GM12878 (cell line): ENCODE data around the gene NMBR. TPM values are rescaled to one million over a fixed set of nuclear protein-coding genes. Genes with fewer than 3 reads are reported as not detected.

Experiments
- ATAC-seq: fragments of 200-7000 bp; cut with Tn5 transposase; 3 replicates; pipeline ENCODE4 v1.9.1; 2020; ENCODE audit warnings: mild to moderate bottlenecking, moderate library complexity
- BruUV-seq: library from RNA; stranded (reverse); fragments of 400-500 nt; replicated peaks from 2 replicates; lab custom pipeline; 2021; lab: Mats Ljungman, UMichigan
- CTCF ChIA-PET: fragments of 300-600 bp; sonication (Branson Sonifier 250); formaldehyde crosslinking; extraction: SDS; loops from one replicate; lab custom pipeline; 2021; ENCODE audit warnings: inconsistent platforms; lab: Yijun Ruan, JAX
- POLR2A ChIA-PET: fragments of 350-600 bp; formaldehyde crosslinking; extraction: SDS; loops from one replicate; lab custom pipeline; 2021; ENCODE audit warnings: inconsistent platforms; lab: Charles Lee
- RAD21 ChIA-PET: fragments of 300-600 bp; sonication (Branson Sonifier 250); formaldehyde crosslinking; loops from one replicate; lab custom pipeline; 2023; ENCODE audit warnings: antibody characterized with exemption; ENCODE audit not compliant: unreplicated experiment; lab: Charles Lee
- SMC1A ChIA-PET: fragments of 300-600 bp; sonication (Branson Sonifier 250); formaldehyde crosslinking; loops from one replicate; lab custom pipeline; 2023; ENCODE audit not compliant: unreplicated experiment, uncharacterized antibody; lab: Charles Lee
- DNase-seq: peaks from one replicate; pipeline ENCODE4 v3.0.0-alpha.2; 2011; ENCODE audit warnings: low read depth, low spot score
- FAIRE-seq: peaks from 3 replicates; lab custom pipeline; 2011; peaks lifted over from hg19 to GRCh38; lab: Jason Lieb, UNC
- H2AFZ ChIP-seq: 2 replicates; pipeline ENCODE4 v1.6.0; 2011; ENCODE audit warnings: low read depth, low read length, control low read depth; ENCODE audit not compliant: control insufficient read depth
- H3K27ac ChIP-seq: 2 replicates; pipeline ENCODE4 v1.5.1; 2011; ENCODE audit warnings: control low read depth; ENCODE audit not compliant: control insufficient read depth, insufficient read depth
- H3K27me3 ChIP-seq, 2 experiments: replicated peaks in 1 of 2; 2 replicates each; pipeline versions ENCODE4 v1.6.0 to v1.6.1; 2011; ENCODE audit warnings: low read length in 1 of 2; ENCODE audit not compliant: control insufficient read depth in 2 of 2, insufficient read depth in 2 of 2
- H3K36me3 ChIP-seq, 2 experiments: 2 replicates each; pipeline ENCODE4 v1.5.1; 2011; ENCODE audit warnings: low read length in 1 of 2; ENCODE audit not compliant: control insufficient read depth in 2 of 2, insufficient read depth in 2 of 2
- H3K4me1 ChIP-seq: 2 replicates; pipeline ENCODE4 v1.6.1; 2011; ENCODE audit warnings: mild to moderate bottlenecking, low read length, moderate library complexity, mixed read lengths; ENCODE audit not compliant: control insufficient read depth, insufficient read depth
- H3K4me2 ChIP-seq: 2 replicates; pipeline ENCODE4 v1.6.0; 2011; ENCODE audit warnings: control low read depth; ENCODE audit not compliant: control insufficient read depth, insufficient read depth
- H3K4me3 ChIP-seq: fragments of 200-600 bp; sonication (generic); 2 replicates; pipeline ENCODE4 v1.5.1; 2016
- H3K79me2 ChIP-seq: 2 replicates; pipeline ENCODE4 v1.6.0; 2011; ENCODE audit warnings: low read length; ENCODE audit not compliant: control insufficient read depth, insufficient read depth
- H3K9ac ChIP-seq: 2 replicates; pipeline ENCODE4 v1.8.0; 2011; ENCODE audit warnings: low read length, control low read depth, mixed read lengths; ENCODE audit not compliant: control insufficient read depth, insufficient read depth
- H3K9me3 ChIP-seq: replicated peaks from 3 replicates; pipeline ENCODE4 v1.5.1; 2011; ENCODE audit warnings: mild to moderate bottlenecking, low read length; ENCODE audit not compliant: control insufficient read depth, insufficient read depth
- H4K20me1 ChIP-seq: 2 replicates; pipeline ENCODE4 v1.6.0; 2011; ENCODE audit not compliant: control insufficient read depth, insufficient read depth
- CTCF ChIP-seq, 3 experiments: IDR thresholded peaks in 2 of 3; conservative IDR thresholded peaks in 1 of 3; 2 replicates each; pipeline ENCODE4 v1.5.1; 2011; ENCODE audit warnings: low read depth in 3 of 3, low read length in 3 of 3, mild to moderate bottlenecking in 3 of 3, control low read depth in 2 of 3, moderate library complexity in 2 of 3, inconsistent platforms in 1 of 3, mixed read lengths in 1 of 3; ENCODE audit not compliant: control insufficient read depth in 2 of 3, insufficient read depth in 1 of 3; ENCODE audit errors: extremely low read depth in 1 of 3
- MEF2B ChIP-seq: fragments of 450-650 bp; IDR thresholded peaks from 2 replicates; pipeline ENCODE4 v1.6.1; 2018; ENCODE audit warnings: mild to moderate bottlenecking, moderate library complexity; ENCODE audit not compliant: partially characterized antibody, poor library complexity, severe bottlenecking
- MTA2 ChIP-seq: fragments of 450-650 bp; IDR thresholded peaks from 2 replicates; pipeline ENCODE4 v1.6.1; 2016; ENCODE audit warnings: low read depth, mild to moderate bottlenecking, moderate library complexity
- PAX8 ChIP-seq: fragments of 450-650 bp; IDR thresholded peaks from 2 replicates; pipeline ENCODE4 v1.6.1; 2017; ENCODE audit warnings: mild to moderate bottlenecking, moderate library complexity
- PKNOX1 ChIP-seq: fragments of 450-650 bp; IDR thresholded peaks from 2 replicates; pipeline ENCODE4 v1.6.1; 2016; ENCODE audit warnings: mild to moderate bottlenecking
- TCF12 ChIP-seq: IDR thresholded peaks from 2 replicates; pipeline ENCODE4 v1.6.1; 2011; ENCODE audit warnings: low read depth, mild to moderate bottlenecking, low read length
- YBX1 ChIP-seq: fragments of 450-650 bp; IDR thresholded peaks from 2 replicates; pipeline ENCODE4 v1.6.1; 2016; ENCODE audit warnings: antibody characterized with exemption
- ZBTB4 ChIP-seq: fragments of 450-650 bp; formaldehyde crosslinking; IDR thresholded peaks from 2 replicates; pipeline ENCODE4 v1.4.0; 2022; ENCODE audit warnings: mild to moderate bottlenecking, moderate library complexity
- ZNF384 ChIP-seq: IDR thresholded peaks from 2 replicates; pipeline ENCODE4 v1.6.1; 2012; ENCODE audit warnings: low read depth, mild to moderate bottlenecking, low read length, improper control_type of control experiment, borderline replicate concordance
- ZZZ3 ChIP-seq: IDR thresholded peaks from 2 replicates; pipeline ENCODE4 v1.6.1; 2011; ENCODE audit warnings: low read depth; ENCODE audit not compliant: control insufficient read depth, insufficient read length
- WGBS: methylation state at CpG from one replicate; pipeline ENCODE4 v1.1.6; 2016; ENCODE audit warnings: low lambda C conversion rate; ENCODE audit not compliant: insufficient replicate concordance, insufficient coverage; ENCODE audit errors: missing lambda C conversion rate; 5-methylcytosine and 5-hydroxymethylcytosine counted together
- in situ Hi-C: fragments of 300-500 bp; cut with MboI; formaldehyde crosslinking; loops from 9 replicates; pipeline ENCODE4 v1.14.3; 2018; ENCODE audit warnings: mixed read lengths
- intact Hi-C: fragments of 100-400 bp; cut with micrococcal nuclease; formaldehyde crosslinking; loops from one replicate; pipeline ENCODE4 v1.14.2; 2022; ENCODE audit not compliant: unreplicated experiment
- polyA plus RNA-seq, 11 experiments: library from polyadenylated mRNA; depleted of rRNA in 4 of 11; unstranded in 6 of 11; stranded (reverse) in 5 of 11; fragments of >200 nt; fragmentation: Nextera tagmentation in 4 of 11; fragmentation: Illumina TruSeq in 1 of 11; extraction: Ambion mirVana in 4 of 11; extraction: Trizol in 1 of 11; gene quantifications; 1 replicate in 1 of 11; 2 replicates in 10 of 11; pipeline versions ENCODE4 v1.2.1 to v1.2.3, GENCODE V29; 2011 to 2016; ENCODE audit warnings: inconsistent platforms in 2 of 11, missing spikeins in 2 of 11, low read depth in 1 of 11
- total RNA-seq, 4 experiments: library from RNA; depleted of rRNA in 3 of 4; stranded (reverse); fragments of >200 nt in 3 of 4; fragmentation: Illumina TruSeq in 1 of 4; extraction: Trizol in 1 of 4; gene quantifications; 2 replicates each; pipeline versions ENCODE4 v1.2.1 to v1.2.3, GENCODE V29; 2013 to 2021
- TF ChIP-seq, protein P1 (sequence below): fragments of 450-650 bp; IDR thresholded peaks from 2 replicates; pipeline ENCODE4 v1.6.1; 2014; ENCODE audit warnings: mild to moderate bottlenecking

The NMBR gene
- total and polyA plus RNA-seq, 10 of the 15 experiments (the other 5 are each of a cell fraction or from before 2014, with no cell fraction given) = not detected

GRCh38 chr6:142155895-142156757, 9.2 kb upstream of the NMBR start:
- Histone ChIP-seq H3K36me3 (no peaks in the 10 kb centered on the region; a peak in 1 of 4 replicates), H3K4me2 (no peak overlapping the region), H4K20me1 (no peaks in the 10 kb centered on the region), H3K4me3 (no peak overlapping the region), H3K27ac (no peak overlapping the region), H3K9ac (no peak overlapping the region), H3K9me3 (no peaks in the 10 kb centered on the region; the same call in 2 of the 3 replicates), H3K4me1 (no peaks in the 10 kb centered on the region), H3K27me3 (no peaks in the 10 kb centered on the region), H2AFZ (no peak overlapping the region), H3K79me2 (peaks cover 53% of the 10 kb centered on the region)
- ChIA-PET SMC1A (interaction anchor here (0.8 to 3.9 kb wide), 14 partner anchors 8 to 234 kb away, joined by 3 to 22 read pairs (median 5); partner anchors contain the start of genes NMBR and VTA1), POLR2A (interaction anchor here (0.6 to 1.2 kb wide), 3 partner anchors 10 to 18 kb away, joined by 3 read pairs; partner anchors contain the start of genes NMBR and VTA1), CTCF (interaction anchor here (0.9 to 3.4 kb wide), 25 partner anchors 9 to 1290 kb away, joined by 3 to 36 read pairs (median 4); partner anchors contain the start of genes NMBR and VTA1), RAD21 (interaction anchor here (1.0 to 2.5 kb wide), 6 partner anchors 9 to 232 kb away, joined by 3 to 16 read pairs (median 6); partner anchors contain the start of genes NMBR and VTA1)
- no TSS peak for BruUV-seq
- WGBS = 27% methylated on average over 5 of the region's 5 CpGs
- DNase-seq (no peak), ATAC-seq (peak; percentile 71), FAIRE-seq (peak; percentile 44)
- intact Hi-C loops (no loop called here), in situ Hi-C loops (no loop called here)
- TF ChIP-seq ZNF384 = peak; percentile 24; the same call in 1 of the 2 replicates
- no peak for TF ChIP-seq TCF12
- TF ChIP-seq CTCF (IDR thresholded peaks at IDR 0.05 in 2 of 3, conservative IDR thresholded peaks at IDR 0.05 in 1 of 3; ENCODE audit: control insufficient read depth in 2 of 3, extremely low read depth in 1 of 3, insufficient read depth in 1 of 3, low read depth in 3 of 3, low read length in 3 of 3) = peak in 2 of 3 experiments; percentile 6 to 14; a peak in 2 of 6 replicates
- peak; percentile 35; the same call in 1 of the 2 replicates for TF ChIP-seq MTA2
- TF ChIP-seq PKNOX1 = peak; percentile 61; the same call in 1 of the 2 replicates
- TF ChIP-seq PAX8 = no peak
- TF ChIP-seq MEF2B = peak; percentile 79
- TF ChIP-seq ZBTB4 = no peak
- TF ChIP-seq, protein P1, sequence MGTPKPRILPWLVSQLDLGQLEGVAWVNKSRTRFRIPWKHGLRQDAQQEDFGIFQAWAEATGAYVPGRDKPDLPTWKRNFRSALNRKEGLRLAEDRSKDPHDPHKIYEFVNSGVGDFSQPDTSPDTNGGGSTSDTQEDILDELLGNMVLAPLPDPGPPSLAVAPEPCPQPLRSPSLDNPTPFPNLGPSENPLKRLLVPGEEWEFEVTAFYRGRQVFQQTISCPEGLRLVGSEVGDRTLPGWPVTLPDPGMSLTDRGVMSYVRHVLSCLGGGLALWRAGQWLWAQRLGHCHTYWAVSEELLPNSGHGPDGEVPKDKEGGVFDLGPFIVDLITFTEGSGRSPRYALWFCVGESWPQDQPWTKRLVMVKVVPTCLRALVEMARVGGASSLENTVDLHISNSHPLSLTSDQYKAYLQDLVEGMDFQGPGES = no peak
- no peak for TF ChIP-seq YBX1
- TF ChIP-seq ZZZ3 = no peak
